Measurements from ENCODE around the gene RPS8. TPM values are rescaled to one million over a fixed set of nuclear protein-coding genes. Genes with fewer than 3 reads are reported as not detected.
A peak's percentile ranks its signal among the peaks of the same experiment; 100 is the strongest.

RPS8 gene
- total and polyA plus RNA-seq, 2 of the 8 experiments (the other 6 are each of a cell fraction or from before 2014, with no cell fraction given): 2,261 to 2,407 TPM

- TF ChIP-seq RAD21 (IDR thresholded peaks at IDR 0.05 in 1 of 2, conservative IDR thresholded peaks at IDR 0.05 in 1 of 2; ENCODE audit: low read depth in 2 of 2, low read length in 2 of 2) (no peak), PHF8 (conservative IDR thresholded peaks at IDR 0.05; ENCODE audit: low read depth, low read length) (no peak), POLR2A (IDR thresholded peaks at IDR 0.05; ENCODE audit: control extremely low read depth in 1 of 2, low read depth in 2 of 2, low read length in 2 of 2) (peak in 1 of 2 experiments; percentile 80; a peak in 2 of 3 replicates), SUZ12 (IDR thresholded peaks at IDR 0.05; ENCODE audit: low read length) (no peak), EGR1 (IDR thresholded peaks at IDR 0.05; ENCODE audit: borderline replicate concordance, low read depth, low read length) (no peak), FOSL1 (IDR thresholded peaks at IDR 0.05; ENCODE audit: insufficient read depth, low read depth, low read length) (no peak), JUN (IDR thresholded peaks at IDR 0.05; ENCODE audit: low read depth, low read length) (no peak), POU5F1 (IDR thresholded peaks at IDR 0.05; ENCODE audit: low read depth, low read length) (no peak), KDM1A (IDR thresholded peaks at IDR 0.05; ENCODE audit: borderline replicate concordance, low read length) (no peak), CBX8 (IDR thresholded peaks at IDR 0.05; ENCODE audit: borderline replicate concordance, low read depth, low read length) (no peak), CBX5 (IDR thresholded peaks at IDR 0.05; ENCODE audit: low read depth, low read length) (no peak), TAF7 (optimal IDR thresholded peaks at IDR 0.05; ENCODE audit: borderline replicate concordance, low read depth, low read length) (no peak), TAF1 (IDR thresholded peaks at IDR 0.05; ENCODE audit: low read depth, low read length) (peak; percentile 27), EZH2 (IDR thresholded peaks at IDR 0.05; ENCODE audit: low read depth, low read length, severe bottlenecking) (no peak), RFX5 (IDR thresholded peaks at IDR 0.05; ENCODE audit: borderline replicate concordance, low read depth, low read length) (no peak), MAFK (IDR thresholded peaks at IDR 0.05; ENCODE audit: low read depth, low read length) (no peak), RXRA (IDR thresholded peaks at IDR 0.05; ENCODE audit: insufficient read depth, low read depth, low read length) (no peak), POLR2AphosphoS5 (IDR thresholded peaks at IDR 0.05; ENCODE audit: low read depth, low read length) (peak; percentile 79; the same call in 1 of the 2 replicates), TEAD4 (IDR thresholded peaks at IDR 0.05; ENCODE audit: low read depth, low read length) (peak; percentile 38; the same call in 1 of the 2 replicates), KDM5A (IDR thresholded peaks at IDR 0.05; ENCODE audit: low read length) (no peak), USF2 (IDR thresholded peaks at IDR 0.05; ENCODE audit: low read length) (no peak), EP300 (IDR thresholded peaks at IDR 0.05; ENCODE audit: borderline replicate concordance in 1 of 2, low read depth in 2 of 2, low read length in 2 of 2) (peak; percentile 36 to 89; a peak in 2 of 3 replicates), JUND (IDR thresholded peaks at IDR 0.05; ENCODE audit: low read length) (peak; percentile 73; the same call in 1 of the 2 replicates)
These were observed 32.2 kb downstream of the RPS8 start (continued) for GRCh38 chr1:44807364-44808062.
